HepG2 (cell line): Measurements from ENCODE around the gene NEMF. TPM values are rescaled to one million over a fixed set of nuclear protein-coding genes. Genes with fewer than 3 reads are reported as not detected.
A peak's percentile ranks its signal among the peaks of the same experiment; 100 is the strongest.

Source experiments
- ATRX ChIP-seq: sonication (generic); formaldehyde crosslinking; IDR thresholded peaks from 2 replicates; pipeline ENCODE4 v1.4.0; 2020; ENCODE audit warnings: missing genetic modification reagents, borderline replicate concordance
- EP300 ChIP-seq, 3 experiments: sonication (generic) in 1 of 3; formaldehyde crosslinking in 1 of 3; IDR thresholded peaks; 2 replicates each; pipeline versions ENCODE4 v1.5.1 to v1.6.1; 2011 to 2020; ENCODE audit warnings: low read depth in 2 of 3, low read length in 2 of 3, borderline replicate concordance in 1 of 3, improper control_type of control experiment in 1 of 3, mild to moderate bottlenecking in 1 of 3, missing genetic modification reagents in 1 of 3, moderate library complexity in 1 of 3
- FOXJ3 ChIP-seq: sonication (generic); formaldehyde crosslinking; IDR thresholded peaks from 2 replicates; pipeline ENCODE4 v1.4.0; 2020; ENCODE audit warnings: missing genetic modification reagents, mild to moderate bottlenecking, borderline replicate concordance
- GABPA ChIP-seq, 2 experiments: IDR thresholded peaks; 2 replicates each; pipeline ENCODE4 v1.6.1; 2011 to 2016; ENCODE audit warnings: low read depth in 2 of 2, low read length in 1 of 2, missing biosample characterization in 1 of 2, missing genetic modification characterization in 1 of 2
- PHF8 ChIP-seq: sonication (generic); formaldehyde crosslinking; IDR thresholded peaks from 2 replicates; pipeline ENCODE4 v1.5.0; 2020; ENCODE audit warnings: missing genetic modification reagents
- STAG1 ChIP-seq: sonication (generic); formaldehyde crosslinking; IDR thresholded peaks from 2 replicates; pipeline ENCODE4 v1.4.0; 2020; ENCODE audit warnings: missing genetic modification reagents
- THAP8 ChIP-seq: sonication (generic); formaldehyde crosslinking; IDR thresholded peaks from 2 replicates; pipeline ENCODE4 v1.5.1; 2020; ENCODE audit warnings: missing genetic modification reagents, mild to moderate bottlenecking, borderline replicate concordance
- TRAFD1 ChIP-seq: sonication (generic); formaldehyde crosslinking; IDR thresholded peaks from 2 replicates; pipeline ENCODE4 v1.5.1; 2020; ENCODE audit warnings: missing genetic modification reagents, mild to moderate bottlenecking, borderline replicate concordance
- ZNF331 ChIP-seq: sonication (generic); formaldehyde crosslinking; IDR thresholded peaks from 2 replicates; pipeline ENCODE4 v1.4.0; 2020; ENCODE audit warnings: missing genetic modification reagents
- ZNF598 ChIP-seq: sonication (generic); formaldehyde crosslinking; IDR thresholded peaks from 2 replicates; pipeline ENCODE4 v1.5.1; 2020; ENCODE audit warnings: mild to moderate bottlenecking, missing genetic modification reagents, borderline replicate concordance
- ZNF782 ChIP-seq: sonication (generic); formaldehyde crosslinking; IDR thresholded peaks from 2 replicates; pipeline ENCODE4 v1.4.0; 2020; ENCODE audit warnings: missing genetic modification reagents, mild to moderate bottlenecking, borderline replicate concordance
- polyA plus RNA-seq, 8 experiments: library from polyadenylated mRNA; depleted of rRNA in 3 of 8; stranded (reverse) in 7 of 8; unstranded in 1 of 8; fragments of >200 nt; fragmentation: Illumina TruSeq in 4 of 8; extraction: Trizol in 4 of 8; gene quantifications; 2 replicates each; pipeline versions ENCODE4 v1.2.1 to v1.2.3, GENCODE V29; 2011 to 2016; ENCODE audit warnings: low read depth in 4 of 8, missing spikeins in 1 of 8, mixed read lengths in 1 of 8; ENCODE audit not compliant: insufficient read depth in 1 of 8
- total RNA-seq, 5 experiments: library from RNA; depleted of rRNA; stranded (reverse); fragments of >200 nt; fragmentation: Illumina TruSeq; extraction: Trizol; gene quantifications; 2 replicates each; pipeline ENCODE4 v1.2.3, GENCODE V29; 2016; ENCODE audit warnings: low read depth in 1 of 5
- TF ChIP-seq, protein P1 (sequence below): IDR thresholded peaks from 2 replicates; pipeline ENCODE4 v1.6.1; 2016; ENCODE audit warnings: low read depth, missing genetic modification reagents, missing compliant biosample characterization
- TF ChIP-seq, protein P2 (sequence below): sonication (generic); formaldehyde crosslinking; IDR thresholded peaks from 2 replicates; pipeline ENCODE4 v1.8.1; 2023; ENCODE audit warnings: mild to moderate bottlenecking, missing genetic modification reagents, borderline replicate concordance
- TF ChIP-seq, protein P3 (sequence below): sonication (generic); formaldehyde crosslinking; IDR thresholded peaks from 2 replicates; pipeline ENCODE4 v1.5.0; 2020; ENCODE audit warnings: missing genetic modification reagents, mild to moderate bottlenecking, borderline replicate concordance
- TF ChIP-seq, protein P4 (sequence below): sonication (generic); formaldehyde crosslinking; IDR thresholded peaks from 2 replicates; pipeline ENCODE4 v1.4.0; 2020; ENCODE audit warnings: missing genetic modification reagents

The NEMF gene
- total and polyA plus RNA-seq, 2 of the 13 experiments (the other 11 are each of a cell fraction or from before 2014, with no cell fraction given) = 21.3 to 57.9 TPM

- TF ChIP-seq, protein P1, sequence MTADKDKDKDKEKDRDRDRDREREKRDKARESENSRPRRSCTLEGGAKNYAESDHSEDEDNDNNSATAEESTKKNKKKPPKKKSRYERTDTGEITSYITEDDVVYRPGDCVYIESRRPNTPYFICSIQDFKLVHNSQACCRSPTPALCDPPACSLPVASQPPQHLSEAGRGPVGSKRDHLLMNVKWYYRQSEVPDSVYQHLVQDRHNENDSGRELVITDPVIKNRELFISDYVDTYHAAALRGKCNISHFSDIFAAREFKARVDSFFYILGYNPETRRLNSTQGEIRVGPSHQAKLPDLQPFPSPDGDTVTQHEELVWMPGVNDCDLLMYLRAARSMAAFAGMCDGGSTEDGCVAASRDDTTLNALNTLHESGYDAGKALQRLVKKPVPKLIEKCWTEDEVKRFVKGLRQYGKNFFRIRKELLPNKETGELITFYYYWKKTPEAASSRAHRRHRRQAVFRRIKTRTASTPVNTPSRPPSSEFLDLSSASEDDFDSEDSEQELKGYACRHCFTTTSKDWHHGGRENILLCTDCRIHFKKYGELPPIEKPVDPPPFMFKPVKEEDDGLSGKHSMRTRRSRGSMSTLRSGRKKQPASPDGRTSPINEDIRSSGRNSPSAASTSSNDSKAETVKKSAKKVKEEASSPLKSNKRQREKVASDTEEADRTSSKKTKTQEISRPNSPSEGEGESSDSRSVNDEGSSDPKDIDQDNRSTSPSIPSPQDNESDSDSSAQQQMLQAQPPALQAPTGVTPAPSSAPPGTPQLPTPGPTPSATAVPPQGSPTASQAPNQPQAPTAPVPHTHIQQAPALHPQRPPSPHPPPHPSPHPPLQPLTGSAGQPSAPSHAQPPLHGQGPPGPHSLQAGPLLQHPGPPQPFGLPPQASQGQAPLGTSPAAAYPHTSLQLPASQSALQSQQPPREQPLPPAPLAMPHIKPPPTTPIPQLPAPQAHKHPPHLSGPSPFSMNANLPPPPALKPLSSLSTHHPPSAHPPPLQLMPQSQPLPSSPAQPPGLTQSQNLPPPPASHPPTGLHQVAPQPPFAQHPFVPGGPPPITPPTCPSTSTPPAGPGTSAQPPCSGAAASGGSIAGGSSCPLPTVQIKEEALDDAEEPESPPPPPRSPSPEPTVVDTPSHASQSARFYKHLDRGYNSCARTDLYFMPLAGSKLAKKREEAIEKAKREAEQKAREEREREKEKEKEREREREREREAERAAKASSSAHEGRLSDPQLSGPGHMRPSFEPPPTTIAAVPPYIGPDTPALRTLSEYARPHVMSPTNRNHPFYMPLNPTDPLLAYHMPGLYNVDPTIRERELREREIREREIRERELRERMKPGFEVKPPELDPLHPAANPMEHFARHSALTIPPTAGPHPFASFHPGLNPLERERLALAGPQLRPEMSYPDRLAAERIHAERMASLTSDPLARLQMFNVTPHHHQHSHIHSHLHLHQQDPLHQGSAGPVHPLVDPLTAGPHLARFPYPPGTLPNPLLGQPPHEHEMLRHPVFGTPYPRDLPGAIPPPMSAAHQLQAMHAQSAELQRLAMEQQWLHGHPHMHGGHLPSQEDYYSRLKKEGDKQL (CRISPR knock-in tag) = no peak
- TF ChIP-seq STAG1 (CRISPR knock-in tag) = peak; percentile 3; the same call in 1 of the 2 replicates
- no peak for TF ChIP-seq ATRX (CRISPR knock-in tag)
- TF ChIP-seq TRAFD1 (CRISPR knock-in tag) = no peak
- TF ChIP-seq ZNF782 (CRISPR knock-in tag) = no peak; the same call in 1 of the 2 replicates
- peak; percentile 48 for TF ChIP-seq PHF8 (CRISPR knock-in tag)
- peak; percentile 3; the same call in 1 of the 2 replicates for TF ChIP-seq FOXJ3 (CRISPR knock-in tag)
- no peak for TF ChIP-seq ZNF331 (CRISPR knock-in tag)
- no peak for TF ChIP-seq GABPA (IDR thresholded peaks at IDR 0.05; ENCODE audit: low read depth, low read length)
- TF ChIP-seq GABPA (CRISPR knock-in tag; IDR thresholded peaks at IDR 0.05; ENCODE audit: low read depth) = peak; percentile 49; the same call in 1 of the 2 replicates
- peak; percentile 87; the same call in 1 of the 2 replicates for TF ChIP-seq ZNF598
- no peak for TF ChIP-seq EP300 (IDR thresholded peaks at IDR 0.05; ENCODE audit: low read depth in 2 of 2, low read length in 2 of 2)
- no peak; the same call in 1 of the 2 replicates for TF ChIP-seq EP300 (CRISPR knock-in tag; IDR thresholded peaks at IDR 0.05; ENCODE audit: borderline replicate concordance)
- TF ChIP-seq THAP8 = no peak
- TF ChIP-seq, protein P2, sequence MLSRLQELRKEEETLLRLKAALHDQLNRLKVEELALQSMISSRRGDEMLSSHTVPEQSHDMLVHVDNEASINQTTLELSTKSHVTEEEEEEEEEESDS (CRISPR knock-in tag) = no peak
- TF ChIP-seq, protein P3, sequence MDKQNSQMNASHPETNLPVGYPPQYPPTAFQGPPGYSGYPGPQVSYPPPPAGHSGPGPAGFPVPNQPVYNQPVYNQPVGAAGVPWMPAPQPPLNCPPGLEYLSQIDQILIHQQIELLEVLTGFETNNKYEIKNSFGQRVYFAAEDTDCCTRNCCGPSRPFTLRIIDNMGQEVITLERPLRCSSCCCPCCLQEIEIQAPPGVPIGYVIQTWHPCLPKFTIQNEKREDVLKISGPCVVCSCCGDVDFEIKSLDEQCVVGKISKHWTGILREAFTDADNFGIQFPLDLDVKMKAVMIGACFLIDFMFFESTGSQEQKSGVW (CRISPR knock-in tag) = 0 out of 2 replicates have a peak, but pooled peaks have one; percentile 31
- TF ChIP-seq, protein P4, sequence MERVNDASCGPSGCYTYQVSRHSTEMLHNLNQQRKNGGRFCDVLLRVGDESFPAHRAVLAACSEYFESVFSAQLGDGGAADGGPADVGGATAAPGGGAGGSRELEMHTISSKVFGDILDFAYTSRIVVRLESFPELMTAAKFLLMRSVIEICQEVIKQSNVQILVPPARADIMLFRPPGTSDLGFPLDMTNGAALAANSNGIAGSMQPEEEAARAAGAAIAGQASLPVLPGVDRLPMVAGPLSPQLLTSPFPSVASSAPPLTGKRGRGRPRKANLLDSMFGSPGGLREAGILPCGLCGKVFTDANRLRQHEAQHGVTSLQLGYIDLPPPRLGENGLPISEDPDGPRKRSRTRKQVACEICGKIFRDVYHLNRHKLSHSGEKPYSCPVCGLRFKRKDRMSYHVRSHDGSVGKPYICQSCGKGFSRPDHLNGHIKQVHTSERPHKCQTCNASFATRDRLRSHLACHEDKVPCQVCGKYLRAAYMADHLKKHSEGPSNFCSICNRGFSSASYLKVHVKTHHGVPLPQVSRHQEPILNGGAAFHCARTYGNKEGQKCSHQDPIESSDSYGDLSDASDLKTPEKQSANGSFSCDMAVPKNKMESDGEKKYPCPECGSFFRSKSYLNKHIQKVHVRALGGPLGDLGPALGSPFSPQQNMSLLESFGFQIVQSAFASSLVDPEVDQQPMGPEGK = peak; percentile 18; the same call in 1 of the 2 replicates
Observed at GRCh38 chr14:49768301-49769121, 84.1 kb downstream of the NEMF start (continued).
